Activated effector memory CD4-positive, alpha-beta T cell treated with anti-CD3 and anti-CD28 coated beads, Interleukin-2, amount 50 U/mL, for 16 hours (primary cell): Measurements from ENCODE around the gene CAMTA1.

Source experiments
- DNase-seq: peaks from one replicate; pipeline ENCODE4 v3.0.0-alpha.2; 2020

The CAMTA1 gene

DNA sequence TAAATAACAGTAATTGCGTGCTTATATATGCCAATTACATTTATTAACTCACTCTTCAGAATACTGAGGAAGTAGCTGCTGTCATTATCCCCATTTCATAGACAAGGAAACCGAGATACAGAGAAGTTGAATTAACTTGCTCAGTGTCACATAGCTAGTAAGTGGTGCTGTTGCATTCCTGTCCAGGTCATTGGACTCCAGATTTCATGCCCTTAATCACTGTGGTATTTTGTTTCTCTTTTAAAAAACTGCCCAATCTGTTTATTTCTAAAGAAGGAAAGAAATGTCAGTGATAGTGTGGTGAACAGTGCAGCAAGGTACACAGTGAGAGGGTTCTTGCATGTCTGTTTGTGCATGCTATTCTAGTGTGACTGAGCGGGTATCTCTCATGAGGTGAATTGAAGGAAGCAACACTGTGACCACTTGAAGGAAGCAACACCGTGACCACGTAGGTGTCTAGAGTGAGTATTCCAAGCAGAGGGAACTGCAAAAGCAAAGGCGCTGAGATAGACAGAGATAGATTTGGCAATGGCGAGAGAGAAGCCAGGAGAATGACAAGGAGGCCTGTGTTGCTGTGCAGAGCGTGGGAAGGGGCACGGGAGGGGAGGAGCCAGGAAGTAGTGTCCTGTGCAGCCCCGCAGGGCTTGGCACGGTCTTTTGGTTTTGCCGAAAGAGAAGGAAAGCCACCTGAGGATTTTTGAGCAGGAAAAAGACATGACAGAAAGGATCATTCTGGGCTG lies 95.9 kb downstream of the CAMTA1 start:
- no peak for DNase-seq

GRCh38 chr1:6882414-6882813 lies 97.2 kb downstream of the CAMTA1 start:
- no peak for DNase-seq

- no peak for DNase-seq
Measured at GRCh38 chr1:6884652-6885153, 99.4 kb downstream of the CAMTA1 start.

DNA sequence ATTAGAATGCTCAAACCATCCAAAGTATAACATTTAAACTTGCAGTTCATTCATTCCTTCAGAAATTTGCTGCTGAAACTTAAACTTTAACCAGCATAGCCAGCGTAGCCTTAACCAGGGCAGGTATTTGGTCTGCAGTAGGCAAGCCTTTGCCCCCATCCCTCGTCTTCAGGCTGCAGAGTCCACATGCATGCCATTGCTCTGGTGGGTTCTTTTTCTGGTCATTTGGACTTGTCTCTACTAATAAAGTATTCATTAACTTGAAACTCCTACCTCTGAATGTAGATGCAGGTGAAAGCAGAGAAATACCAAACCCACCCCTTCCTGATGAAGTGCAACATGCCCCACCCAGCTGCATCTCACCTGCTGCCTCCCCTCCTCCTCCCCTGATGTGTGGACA lies 100.2 kb downstream of the CAMTA1 start:
- DNase-seq: no peak

DNA sequence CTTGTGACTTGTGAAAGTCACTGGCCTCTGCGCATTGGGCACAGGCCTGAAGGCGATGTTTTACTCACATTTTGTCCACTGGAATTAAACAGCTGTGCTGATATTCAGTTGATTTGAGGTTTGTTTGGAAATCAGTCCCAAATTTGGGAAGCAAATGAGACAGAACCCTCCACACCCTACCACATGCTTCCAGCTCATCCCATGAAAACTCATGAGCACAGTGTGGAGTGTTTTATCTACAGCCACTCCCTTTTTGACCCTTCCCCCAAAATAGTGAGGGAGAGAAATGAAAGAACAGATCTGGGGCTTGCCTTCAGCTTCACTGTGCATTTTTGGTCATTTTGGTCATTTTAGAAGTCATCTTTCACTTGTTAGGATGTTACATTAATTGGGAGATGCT lies 101.3 kb downstream of the CAMTA1 start:
- no peak for DNase-seq

- no peak for DNase-seq
Measured at GRCh38 chr1:6888268-6888667, 103.0 kb downstream of the CAMTA1 start.

- no peak for DNase-seq
Measured at GRCh38 chr1:6888870-6889269, 103.6 kb downstream of the CAMTA1 start.

- DNase-seq: peak; percentile 72
Measured at GRCh38 chr1:6889875-6890480, 104.7 kb downstream of the CAMTA1 start.

DNA sequence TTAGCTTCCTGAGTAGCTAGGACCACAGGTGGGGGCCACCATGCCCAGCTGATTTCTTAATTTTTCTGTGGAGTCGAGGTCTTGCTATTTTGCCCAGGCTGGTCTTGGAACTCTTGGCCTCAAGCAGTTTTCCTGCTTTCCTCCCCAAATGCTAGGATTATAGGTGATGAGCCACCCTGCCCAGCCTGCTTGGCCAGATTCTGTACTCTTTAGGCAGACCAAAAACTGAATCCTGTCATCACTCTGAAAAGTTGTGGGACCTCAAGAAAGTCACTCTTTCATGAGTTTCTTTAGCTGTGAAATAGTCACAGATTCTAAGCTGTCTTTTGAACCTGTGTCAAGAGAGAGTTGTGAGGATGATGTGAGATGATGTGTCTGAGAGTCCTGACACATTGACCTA lies 105.4 kb downstream of the CAMTA1 start:
- no peak for DNase-seq

GRCh38 chr1:6891781-6892579 lies 106.7 kb downstream of the CAMTA1 start:
- peak; percentile 68 for DNase-seq

DNA sequence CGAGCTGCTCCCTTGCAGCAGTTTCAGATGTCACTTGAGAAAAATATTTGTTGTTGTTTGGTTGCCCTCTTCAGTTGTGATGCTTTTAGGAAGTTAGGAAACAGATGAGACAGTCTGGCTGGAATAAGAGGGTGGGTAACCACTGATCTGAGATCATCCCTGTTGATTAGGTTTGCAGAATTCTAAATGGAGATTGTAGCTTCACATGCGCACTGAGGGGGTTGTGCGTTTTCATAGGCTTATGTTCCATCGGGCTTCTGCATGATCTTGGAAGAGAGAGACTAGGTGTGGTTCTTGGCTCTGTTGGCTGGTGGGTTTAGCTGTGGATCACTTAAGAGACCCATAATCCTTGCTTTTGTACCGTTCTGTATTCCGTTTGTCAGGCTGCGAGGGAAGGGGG lies 108.1 kb downstream of the CAMTA1 start:
- no peak for DNase-seq

DNA sequence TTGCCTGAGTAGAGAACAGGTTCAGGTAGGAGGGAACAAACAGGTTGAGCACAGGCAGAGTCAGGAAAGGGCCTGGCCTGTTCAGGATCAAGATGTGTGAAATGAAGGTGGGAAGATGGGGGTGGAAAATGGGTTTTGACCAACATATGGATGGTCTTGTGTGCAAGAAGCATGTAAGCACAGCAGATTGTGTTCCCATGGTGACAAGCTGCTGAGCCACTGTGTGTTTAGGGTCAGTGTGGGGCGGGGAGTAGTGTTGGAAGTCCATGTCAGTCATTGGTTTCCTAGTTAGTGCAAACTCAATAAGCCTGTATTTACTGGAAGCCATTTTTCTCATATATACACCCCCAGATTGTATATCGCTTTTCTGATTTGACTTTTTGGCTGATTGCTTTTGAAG lies 111.9 kb downstream of the CAMTA1 start:
- DNase-seq: no peak

DNA sequence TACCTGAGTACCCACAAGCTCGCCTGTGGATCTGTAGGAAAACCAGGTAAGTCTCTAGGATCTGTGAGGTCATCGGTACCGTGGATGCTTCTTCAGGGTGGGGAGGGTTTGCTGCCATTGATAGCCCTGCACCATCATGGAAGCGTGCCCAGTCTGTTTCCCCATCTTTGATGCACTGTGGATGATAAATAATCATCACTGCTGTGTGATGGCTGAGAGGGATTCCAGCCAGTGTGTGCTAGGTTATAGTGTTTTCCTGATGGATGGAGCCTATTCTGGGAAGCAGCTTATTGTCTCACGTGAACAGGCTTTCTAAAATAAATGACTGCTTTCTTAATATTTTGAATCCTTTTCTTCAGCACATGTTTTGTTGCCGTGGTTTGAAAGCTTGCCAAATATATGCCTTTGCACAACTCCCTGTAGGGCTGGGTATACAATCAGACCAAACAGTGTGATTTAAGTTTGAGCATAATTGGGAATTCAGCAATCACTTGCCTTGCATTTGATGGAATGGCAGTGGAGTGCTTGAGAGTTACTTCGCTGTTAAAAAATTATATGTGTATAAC lies 113.8 kb downstream of the CAMTA1 start:
- DNase-seq: no peak

DNA sequence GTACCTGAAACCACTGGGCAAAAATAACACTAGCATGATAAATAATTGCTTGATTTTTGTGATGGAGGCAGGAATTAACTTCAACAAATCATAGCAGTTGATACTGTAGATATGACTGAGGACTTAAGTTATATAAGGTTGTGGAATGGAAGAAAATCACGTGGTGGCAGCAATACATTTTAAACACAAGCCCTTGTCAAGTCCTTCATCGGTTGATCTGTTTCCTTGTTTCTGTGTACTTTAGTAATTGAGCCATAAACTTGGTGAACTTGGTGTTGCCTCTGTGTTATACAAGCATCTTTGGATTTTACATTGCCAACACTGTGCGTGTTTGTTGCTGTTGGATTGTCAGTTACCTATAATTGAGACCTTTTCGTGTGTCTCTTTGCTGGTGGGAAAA lies 114.4 kb downstream of the CAMTA1 start:
- DNase-seq: no peak

DNA sequence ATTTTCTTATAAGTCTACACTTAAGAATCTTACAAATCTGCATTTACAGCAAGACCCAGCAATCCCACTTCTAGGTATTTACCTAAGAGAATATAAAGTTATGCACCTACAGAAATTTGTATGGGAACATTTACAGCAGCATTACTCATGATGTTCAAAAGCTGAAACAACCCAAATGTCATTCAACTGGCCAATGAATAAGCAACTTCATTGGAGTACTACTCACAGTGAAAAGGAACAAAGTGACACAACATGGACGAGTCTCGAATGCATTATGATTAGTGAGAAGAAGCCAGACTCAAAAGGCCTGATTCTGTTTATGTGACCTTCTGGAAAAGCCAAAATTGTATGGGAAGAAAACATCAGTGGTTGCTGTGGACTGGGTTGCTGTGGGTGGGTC lies 116.9 kb downstream of the CAMTA1 start:
- DNase-seq: no peak

GRCh38 chr1:6904476-6905170 lies 119.4 kb downstream of the CAMTA1 start:
- no peak for DNase-seq

GRCh38 chr1:6905331-6905730 lies 120.1 kb downstream of the CAMTA1 start:
- no peak for DNase-seq

GRCh38 chr1:6905790-6906189 lies 120.5 kb downstream of the CAMTA1 start:
- DNase-seq: no peak

DNA sequence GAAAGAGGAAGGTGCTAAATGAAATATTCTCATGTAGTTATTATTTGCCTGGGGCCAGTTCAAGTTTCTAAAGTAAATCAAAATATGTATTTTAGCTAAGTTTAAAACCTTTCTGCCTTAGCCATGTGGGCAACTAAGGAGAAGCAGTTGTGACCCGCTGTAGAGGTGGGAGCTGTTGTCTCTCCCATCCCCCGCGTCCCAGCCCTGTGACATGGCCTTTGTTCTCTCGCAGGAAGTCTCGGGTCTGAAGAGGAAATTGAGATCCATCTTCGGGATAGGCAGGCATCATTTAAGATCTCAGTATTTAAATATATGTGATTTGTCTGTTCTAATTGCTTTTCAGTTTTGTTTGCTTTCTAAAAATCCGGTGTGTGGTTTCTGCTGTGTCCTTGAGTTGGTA lies 121.5 kb downstream of the CAMTA1 start:
- no peak for DNase-seq

DNA sequence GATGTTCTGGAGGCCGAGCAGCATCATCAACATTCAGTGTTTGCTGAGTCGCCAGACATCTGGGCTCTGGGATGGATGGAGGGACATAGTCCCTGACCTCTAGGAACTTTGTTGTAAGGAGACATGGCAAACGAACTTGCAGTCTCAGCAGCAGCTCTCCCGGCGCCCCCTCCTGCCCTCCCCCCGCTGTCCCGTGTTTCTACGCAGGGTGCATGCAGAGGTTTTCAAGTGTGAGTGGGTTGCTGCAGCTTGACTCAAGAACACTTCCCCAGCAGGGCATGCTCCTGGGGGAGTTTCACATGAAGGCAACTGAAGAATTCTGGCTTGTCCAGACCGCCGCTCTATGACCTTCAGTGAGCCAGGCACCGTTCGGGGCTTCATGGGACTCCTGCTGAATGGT lies 121.9 kb downstream of the CAMTA1 start:
- no peak for DNase-seq

DNA sequence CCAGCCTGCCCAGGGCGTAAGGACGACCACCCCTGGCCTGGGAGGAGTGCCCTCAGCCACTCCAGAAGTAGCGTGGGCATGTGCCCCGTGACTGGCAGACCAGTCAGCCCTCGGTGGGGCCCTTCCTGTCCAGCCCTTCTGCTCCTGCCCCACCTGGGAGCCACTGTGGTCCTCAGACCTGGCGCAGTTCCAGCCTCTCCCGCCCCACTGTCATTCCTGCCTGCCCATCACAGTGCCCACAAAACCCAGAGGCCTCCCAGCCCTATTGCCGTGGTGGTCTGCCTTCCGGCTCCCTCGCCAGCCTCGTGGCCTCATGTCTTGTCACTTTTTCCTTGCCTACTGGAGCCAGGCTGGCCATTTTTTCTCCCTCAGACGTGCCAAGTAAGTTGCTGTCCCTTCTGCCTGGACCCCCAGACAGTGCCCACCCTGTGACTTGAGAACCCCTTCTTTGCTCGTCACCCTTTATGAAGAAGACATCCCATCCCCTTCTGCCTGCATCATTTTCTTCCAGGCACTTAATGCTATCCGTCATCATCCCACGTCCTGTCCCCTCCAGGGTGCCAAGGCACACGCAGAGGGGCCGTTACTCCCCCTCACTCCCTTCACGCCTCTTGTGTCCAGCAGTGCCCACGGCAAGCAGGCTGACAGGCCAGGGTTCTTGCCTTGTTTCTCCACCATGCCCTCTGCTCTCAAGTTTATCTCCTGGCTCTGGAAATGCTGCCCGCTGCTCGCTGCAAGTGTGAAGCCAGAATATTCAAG lies 122.6 kb downstream of the CAMTA1 start:
- no peak for DNase-seq

DNA sequence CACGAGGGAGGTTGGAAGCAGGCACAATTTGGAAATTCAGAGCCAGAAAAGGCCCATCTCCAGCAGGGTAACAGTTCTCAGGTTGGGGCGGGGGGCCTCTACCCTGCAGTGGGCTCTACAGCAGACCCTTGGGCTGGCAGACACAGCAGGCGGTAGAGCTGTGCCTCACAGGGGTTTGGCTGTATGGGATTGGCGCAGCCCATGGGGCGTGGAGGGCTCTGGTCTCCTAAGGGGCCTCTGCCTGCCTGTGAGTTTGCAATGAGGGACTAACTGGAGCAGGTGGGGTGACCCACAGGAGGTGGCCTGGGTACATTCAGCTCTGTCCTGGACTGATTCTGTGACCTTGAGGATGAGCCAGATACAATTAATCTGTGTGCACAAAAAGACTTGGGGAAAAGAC lies 124.1 kb downstream of the CAMTA1 start:
- DNase-seq: no peak
